ENCODE results near the gene OR5B17. TPM values are rescaled to one million over a fixed set of nuclear protein-coding genes. Genes with fewer than 3 reads are reported as not detected.
"Not testable (repeated sequence)": the region's sequence is repeated elsewhere in the genome, so short reads cannot be mapped to it uniquely, and the experiment has no call there.

Gene OR5B17
- not detected for total RNA-seq

DNA sequence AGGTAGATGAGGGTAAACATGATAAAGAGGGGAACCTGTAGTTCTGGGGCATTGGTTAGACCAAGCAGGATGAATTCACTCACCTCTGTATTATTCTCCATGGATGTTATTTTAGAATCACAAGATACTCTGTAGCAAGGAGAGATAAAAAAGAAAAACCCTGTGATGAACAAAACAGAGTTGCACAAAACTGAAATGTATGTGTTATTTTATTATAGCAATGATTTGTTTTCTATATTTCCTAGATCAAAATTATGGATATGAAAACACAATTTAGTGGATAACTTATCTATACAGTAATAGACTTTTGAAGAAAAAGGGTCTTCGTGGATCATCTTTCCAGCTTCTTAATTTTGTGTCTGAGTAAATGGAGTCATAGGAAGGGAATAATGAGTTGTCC, at the start of gene OR5B17:
Gene OR5B17, minus strand, starts transcription at position 101 of the 400 bp plus-strand sequence. Its CDS starts 0 bp downstream, at position 101.
- Histone ChIP-seq H3K4me1 (ENCODE audit: control insufficient read depth in 3 of 3, insufficient read depth in 3 of 3, low read length in 3 of 3) (no peaks in the 10 kb centered on the region), H3K9me3 (ENCODE audit: control insufficient read depth in 3 of 3, low read length in 3 of 3) (no peaks in the 10 kb centered on the region), H3K27me3 (ENCODE audit: control insufficient read depth in 3 of 3, insufficient read depth in 3 of 3, low read length in 3 of 3) (peaks cover 0 to 2% (median 0%) of the 10 kb centered on the region in 3 donors), H3K4me3 (ENCODE audit: low read length in 3 of 3) (no peak within 1 kb of the TSS), H3K9ac (ENCODE audit: low read depth in 1 of 3, low read length in 3 of 3) (no peak within 1 kb of the TSS), H3K36me3 (ENCODE audit: control insufficient read depth in 3 of 3, insufficient read depth in 3 of 3, low read length in 3 of 3) (no peaks in the 10 kb centered on the region), H3K27ac (ENCODE audit: low read depth, low read length) (no peak within 1 kb of the TSS)

DNA sequence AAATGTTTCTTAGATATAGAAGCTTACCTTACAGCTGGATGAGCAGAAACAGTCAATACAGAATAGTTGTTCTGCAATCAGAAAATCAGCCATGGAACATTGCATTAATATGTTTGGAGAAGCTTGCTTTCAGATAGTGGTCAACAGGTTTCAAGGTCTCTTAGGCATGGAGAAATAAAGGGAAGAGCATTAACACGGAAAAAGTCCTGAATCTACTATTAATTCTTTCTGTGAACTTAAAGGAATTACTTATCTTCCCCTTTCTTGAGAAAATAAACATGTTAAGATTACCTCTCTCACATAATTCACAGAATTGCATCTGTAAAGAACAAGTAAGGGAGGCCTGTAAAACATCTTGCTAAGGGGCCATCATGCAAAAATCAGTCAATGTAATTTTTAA, 47.9 kb upstream of the OR5B17 start, which contains the start of gene OR5B3:
Gene OR5B3, minus strand, starts transcription at position 101 of the 400 bp plus-strand sequence. CDS start 3,465 bp downstream, outside the sequence.
- no peak within 1 kb of the TSS for H3K9ac ChIP-seq (ENCODE audit: low read depth in 1 of 3, low read length in 3 of 3)
- H3K4me1 ChIP-seq (ENCODE audit: control insufficient read depth in 3 of 3, insufficient read depth in 3 of 3, low read length in 3 of 3), result no peaks in the 10 kb centered on the region
- no peaks in the 10 kb centered on the region for H3K36me3 ChIP-seq (ENCODE audit: control insufficient read depth in 3 of 3, insufficient read depth in 3 of 3, low read length in 3 of 3)
- H3K27me3 ChIP-seq (ENCODE audit: control insufficient read depth in 3 of 3, insufficient read depth in 3 of 3, low read length in 3 of 3), result no peaks in the 10 kb centered on the region
- no peak within 1 kb of the TSS for H3K4me3 ChIP-seq (ENCODE audit: low read length in 3 of 3)
- peaks cover 0 to 9% (median 2%) of the 10 kb centered on the region in 3 donors for H3K9me3 ChIP-seq (ENCODE audit: control insufficient read depth in 3 of 3, low read length in 3 of 3)
- no peak within 1 kb of the TSS for H3K27ac ChIP-seq (ENCODE audit: low read depth, low read length)

DNA sequence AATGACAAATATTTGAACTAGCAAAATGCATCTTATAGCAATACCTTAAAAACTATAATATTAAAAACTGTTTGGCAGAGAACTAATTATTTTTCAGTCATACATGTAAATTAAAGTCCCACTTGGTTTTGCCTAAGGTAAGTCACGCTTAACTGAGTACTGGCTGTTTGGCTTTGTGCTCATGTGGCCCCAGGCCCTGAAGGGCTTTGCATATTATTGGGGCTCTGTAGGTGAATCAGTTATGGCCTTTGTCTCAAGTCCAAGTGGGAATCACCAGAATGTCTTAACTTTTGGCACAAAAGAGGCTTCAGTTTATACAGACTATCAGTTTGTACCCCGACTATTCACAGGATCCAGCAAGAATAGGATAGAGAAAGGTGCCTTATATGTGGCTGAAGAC, 40.8 kb upstream of the OR5B17 start:
- not testable (repeated sequence) for H3K9ac ChIP-seq (ENCODE audit: low read depth in 1 of 3, low read length in 3 of 3); H3K4me3 ChIP-seq (ENCODE audit: low read length in 3 of 3); H3K4me1 ChIP-seq (ENCODE audit: control insufficient read depth in 3 of 3, insufficient read depth in 3 of 3, low read length in 3 of 3); H3K27ac ChIP-seq (ENCODE audit: low read depth, low read length); H3K27me3 ChIP-seq (ENCODE audit: control insufficient read depth in 3 of 3, insufficient read depth in 3 of 3, low read length in 3 of 3); H3K36me3 ChIP-seq (ENCODE audit: control insufficient read depth in 3 of 3, insufficient read depth in 3 of 3, low read length in 3 of 3); H3K9me3 ChIP-seq (ENCODE audit: control insufficient read depth in 3 of 3, low read length in 3 of 3)

DNA sequence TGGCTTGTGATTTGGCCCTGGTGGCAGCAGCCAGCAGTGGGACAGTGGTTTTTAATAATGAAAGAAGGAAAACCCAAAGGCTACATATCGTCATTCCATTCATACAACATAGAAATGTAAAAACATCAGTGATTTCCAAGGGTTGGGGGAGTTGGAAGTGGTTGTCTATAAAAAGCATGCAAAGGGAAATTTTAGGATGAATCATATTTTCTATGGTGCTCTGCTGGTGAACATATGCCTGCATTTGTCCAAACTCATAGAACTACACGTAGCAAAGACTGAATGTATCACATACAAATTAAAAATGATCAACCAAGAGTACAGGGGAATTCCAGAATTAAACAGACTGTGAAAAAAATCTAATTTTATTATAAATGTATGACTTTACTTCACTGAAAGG, 36.7 kb upstream of the OR5B17 start:
- Histone ChIP-seq H3K9me3 (ENCODE audit: control insufficient read depth in 3 of 3, low read length in 3 of 3) (peaks cover 0 to 3% (median 3%) of the 10 kb centered on the region in 3 donors), H3K27ac (ENCODE audit: low read depth, low read length) (no peak overlapping the region), H3K4me3 (ENCODE audit: low read length in 3 of 3) (no peak overlapping the region), H3K4me1 (ENCODE audit: control insufficient read depth in 3 of 3, insufficient read depth in 3 of 3, low read length in 3 of 3) (no peaks in the 10 kb centered on the region), H3K27me3 (ENCODE audit: control insufficient read depth in 3 of 3, insufficient read depth in 3 of 3, low read length in 3 of 3) (no peaks in the 10 kb centered on the region), H3K9ac (ENCODE audit: low read depth in 1 of 3, low read length in 3 of 3) (no peak overlapping the region), H3K36me3 (ENCODE audit: control insufficient read depth in 3 of 3, insufficient read depth in 3 of 3, low read length in 3 of 3) (no peaks in the 10 kb centered on the region)

DNA sequence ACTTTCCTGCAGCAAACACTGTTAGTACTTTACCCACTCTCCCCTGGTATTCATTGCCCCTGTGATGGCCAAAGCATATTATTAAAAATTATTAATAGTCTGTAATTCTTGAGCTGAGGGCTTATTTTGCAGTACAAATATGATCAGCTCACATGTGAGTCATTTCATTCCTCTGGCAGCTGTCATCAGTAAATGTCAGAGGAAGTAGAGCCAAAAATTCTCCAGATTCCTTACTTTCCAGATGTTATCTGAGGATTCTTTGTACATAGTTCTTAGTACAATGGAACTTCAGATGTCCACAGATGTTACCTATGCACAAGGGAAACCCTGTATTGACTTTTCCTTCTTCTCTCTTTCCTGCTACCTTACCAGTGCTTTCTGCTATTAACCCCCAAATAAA, 35.3 kb upstream of the OR5B17 start:
- H3K4me1 ChIP-seq (ENCODE audit: control insufficient read depth in 3 of 3, insufficient read depth in 3 of 3, low read length in 3 of 3), result no peaks in the 10 kb centered on the region
- H3K4me3 ChIP-seq (ENCODE audit: low read length in 3 of 3), result no peak overlapping the region
- no peaks in the 10 kb centered on the region for H3K36me3 ChIP-seq (ENCODE audit: control insufficient read depth in 3 of 3, insufficient read depth in 3 of 3, low read length in 3 of 3)
- H3K27me3 ChIP-seq (ENCODE audit: control insufficient read depth in 3 of 3, insufficient read depth in 3 of 3, low read length in 3 of 3), result no peaks in the 10 kb centered on the region
- no peak overlapping the region for H3K27ac ChIP-seq (ENCODE audit: low read depth, low read length)
- no peak overlapping the region for H3K9ac ChIP-seq (ENCODE audit: low read depth in 1 of 3, low read length in 3 of 3)
- peaks cover 0 to 3% (median 3%) of the 10 kb centered on the region in 3 donors for H3K9me3 ChIP-seq (ENCODE audit: control insufficient read depth in 3 of 3, low read length in 3 of 3)

DNA sequence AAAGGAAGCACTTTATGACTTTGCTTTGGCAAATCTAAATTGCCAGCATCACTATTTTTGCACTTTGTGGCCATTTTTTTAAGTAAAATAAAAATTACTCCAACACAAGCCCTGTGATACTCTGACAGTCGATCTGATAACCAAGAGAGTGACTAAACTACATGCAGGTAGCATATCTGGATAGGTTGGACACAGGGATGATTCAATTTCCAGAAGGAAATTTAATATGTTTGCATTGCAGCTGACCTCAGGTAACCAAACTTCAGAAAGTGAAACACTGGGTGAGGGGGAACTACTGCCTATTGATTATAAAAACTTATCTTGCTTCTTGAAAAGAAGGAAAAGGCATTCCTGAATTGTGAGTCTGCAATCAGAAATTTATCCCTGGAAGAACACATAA, 33.9 kb upstream of the OR5B17 start:
- H3K4me3 ChIP-seq (ENCODE audit: low read length in 3 of 3), result no peak overlapping the region
- peaks cover 0 to 3% (median 3%) of the 10 kb centered on the region in 3 donors for H3K9me3 ChIP-seq (ENCODE audit: control insufficient read depth in 3 of 3, low read length in 3 of 3)
- no peak overlapping the region for H3K9ac ChIP-seq (ENCODE audit: low read depth in 1 of 3, low read length in 3 of 3)
- H3K4me1 ChIP-seq (ENCODE audit: control insufficient read depth in 3 of 3, insufficient read depth in 3 of 3, low read length in 3 of 3), result no peaks in the 10 kb centered on the region
- no peaks in the 10 kb centered on the region for H3K36me3 ChIP-seq (ENCODE audit: control insufficient read depth in 3 of 3, insufficient read depth in 3 of 3, low read length in 3 of 3)
- no peaks in the 10 kb centered on the region for H3K27me3 ChIP-seq (ENCODE audit: control insufficient read depth in 3 of 3, insufficient read depth in 3 of 3, low read length in 3 of 3)
- no peak overlapping the region for H3K27ac ChIP-seq (ENCODE audit: low read depth, low read length)

DNA sequence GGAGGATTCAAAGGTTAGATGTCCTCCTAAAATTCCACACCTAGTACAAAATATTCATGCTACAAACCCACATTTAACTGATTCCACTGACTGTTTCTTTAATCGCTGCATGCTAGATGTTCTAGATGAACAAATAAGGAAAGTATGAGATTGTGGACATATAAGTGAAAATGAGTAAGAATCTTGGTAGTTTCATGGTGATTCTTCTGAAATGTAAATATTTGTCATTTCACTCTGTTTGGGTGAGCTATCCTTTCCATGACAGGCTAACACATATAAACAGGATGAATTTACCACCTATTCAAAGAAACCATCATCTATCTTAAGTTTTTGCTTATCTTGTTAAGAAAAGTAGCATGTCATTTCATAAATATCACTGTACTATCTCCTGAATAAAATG, 33.0 kb upstream of the OR5B17 start:
- Histone ChIP-seq H3K4me3 (ENCODE audit: low read length in 3 of 3) (no peak overlapping the region), H3K9me3 (ENCODE audit: control insufficient read depth in 3 of 3, low read length in 3 of 3) (peaks cover 0 to 3% (median 3%) of the 10 kb centered on the region in 3 donors), H3K4me1 (ENCODE audit: control insufficient read depth in 3 of 3, insufficient read depth in 3 of 3, low read length in 3 of 3) (no peaks in the 10 kb centered on the region), H3K27ac (ENCODE audit: low read depth, low read length) (no peak overlapping the region), H3K9ac (ENCODE audit: low read depth in 1 of 3, low read length in 3 of 3) (no peak overlapping the region), H3K27me3 (ENCODE audit: control insufficient read depth in 3 of 3, insufficient read depth in 3 of 3, low read length in 3 of 3) (no peaks in the 10 kb centered on the region), H3K36me3 (ENCODE audit: control insufficient read depth in 3 of 3, insufficient read depth in 3 of 3, low read length in 3 of 3) (no peaks in the 10 kb centered on the region)

DNA sequence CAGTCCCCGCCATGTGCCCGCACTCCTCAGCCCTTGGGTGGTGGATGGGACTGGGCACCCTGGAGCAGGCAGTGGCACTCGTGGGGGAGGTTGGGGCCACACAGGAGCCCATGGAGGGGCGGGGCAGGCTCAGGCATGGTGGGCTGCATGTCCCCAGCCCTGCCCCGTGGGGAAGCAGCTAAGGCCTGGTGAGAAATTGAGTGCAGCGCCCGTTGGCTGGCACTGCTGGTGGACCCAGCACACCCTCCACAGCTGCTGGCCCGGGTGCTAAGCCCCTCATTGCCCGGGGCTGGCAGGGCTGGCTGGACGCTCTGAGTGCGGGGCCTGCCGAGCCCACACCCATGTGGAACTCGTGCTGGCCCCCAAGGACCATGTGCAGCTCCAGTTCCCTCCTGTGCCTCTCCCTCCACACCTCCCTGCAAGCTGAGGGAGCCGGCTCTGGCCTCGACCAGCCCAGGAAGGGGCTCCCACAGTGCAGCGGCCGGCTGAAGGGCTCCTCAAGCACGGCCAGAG, 31.7 kb upstream of the OR5B17 start:
- Histone ChIP-seq H3K9me3 (ENCODE audit: control insufficient read depth in 3 of 3, low read length in 3 of 3) (peaks cover 0 to 3% (median 3%) of the 10 kb centered on the region in 3 donors), H3K36me3 (ENCODE audit: control insufficient read depth in 3 of 3, insufficient read depth in 3 of 3, low read length in 3 of 3) (no peaks in the 10 kb centered on the region), H3K27me3 (ENCODE audit: control insufficient read depth in 3 of 3, insufficient read depth in 3 of 3, low read length in 3 of 3) (no peaks in the 10 kb centered on the region), H3K9ac (ENCODE audit: low read depth in 1 of 3, low read length in 3 of 3) (no peak overlapping the region), H3K4me1 (ENCODE audit: control insufficient read depth in 3 of 3, insufficient read depth in 3 of 3, low read length in 3 of 3) (no peaks in the 10 kb centered on the region), H3K4me3 (ENCODE audit: low read length in 3 of 3) (no peak overlapping the region), H3K27ac (ENCODE audit: low read depth, low read length) (no peak overlapping the region)

DNA sequence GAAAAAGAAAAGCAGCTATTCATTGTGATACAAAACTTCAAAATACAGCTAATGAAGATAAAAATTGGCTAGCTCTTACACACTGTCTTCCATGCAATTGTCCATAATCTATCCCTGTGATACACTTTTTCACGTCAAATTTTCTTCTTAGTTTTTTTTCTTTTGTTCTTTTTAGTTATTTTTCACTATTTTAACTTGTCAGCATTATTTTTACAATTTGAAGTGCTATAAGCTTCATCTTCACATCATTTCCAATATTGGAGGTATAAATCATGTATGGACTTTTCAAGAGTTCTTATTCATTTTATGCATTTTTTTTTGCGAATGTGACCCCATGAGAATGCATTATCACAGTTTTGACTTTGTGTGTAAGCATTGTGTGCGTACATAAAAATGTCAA, 4.1 kb downstream of the OR5B17 start:
- Histone ChIP-seq H3K4me3 (ENCODE audit: low read length in 3 of 3) (no peak overlapping the region), H3K27ac (ENCODE audit: low read depth, low read length) (no peak overlapping the region), H3K27me3 (ENCODE audit: control insufficient read depth in 3 of 3, insufficient read depth in 3 of 3, low read length in 3 of 3) (peaks cover 0 to 2% (median 0%) of the 10 kb centered on the region in 3 donors), H3K36me3 (ENCODE audit: control insufficient read depth in 3 of 3, insufficient read depth in 3 of 3, low read length in 3 of 3) (no peaks in the 10 kb centered on the region), H3K9me3 (ENCODE audit: control insufficient read depth in 3 of 3, low read length in 3 of 3) (no peaks in the 10 kb centered on the region), H3K4me1 (ENCODE audit: control insufficient read depth in 3 of 3, insufficient read depth in 3 of 3, low read length in 3 of 3) (no peaks in the 10 kb centered on the region), H3K9ac (ENCODE audit: low read depth in 1 of 3, low read length in 3 of 3) (no peak overlapping the region)

DNA sequence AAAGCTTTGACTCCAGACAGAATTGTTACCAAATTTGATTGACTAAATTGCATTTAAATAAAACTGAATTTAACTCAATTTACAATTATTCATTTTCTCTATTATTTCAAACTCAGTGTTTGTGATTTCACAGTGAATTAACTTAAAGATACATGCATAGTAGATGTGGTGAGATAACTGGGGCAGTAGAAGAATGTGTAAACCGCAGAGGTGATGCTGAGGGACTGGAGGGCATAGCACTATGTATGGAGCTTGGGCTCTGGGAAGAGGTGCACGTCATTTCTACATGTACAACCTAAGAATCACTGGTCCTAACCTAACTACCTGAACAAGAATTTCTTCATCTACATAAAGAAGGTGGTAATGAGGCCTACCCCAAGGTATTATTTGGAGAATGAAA, 13.7 kb downstream of the OR5B17 start:
- Histone ChIP-seq H3K4me1 (ENCODE audit: control insufficient read depth in 3 of 3, insufficient read depth in 3 of 3, low read length in 3 of 3) (no peaks in the 10 kb centered on the region), H3K9ac (ENCODE audit: low read depth in 1 of 3, low read length in 3 of 3) (no peak overlapping the region), H3K27me3 (ENCODE audit: control insufficient read depth in 3 of 3, insufficient read depth in 3 of 3, low read length in 3 of 3) (no peaks in the 10 kb centered on the region), H3K36me3 (ENCODE audit: control insufficient read depth in 3 of 3, insufficient read depth in 3 of 3, low read length in 3 of 3) (no peaks in the 10 kb centered on the region), H3K9me3 (ENCODE audit: control insufficient read depth in 3 of 3, low read length in 3 of 3) (peaks cover 0 to 2% (median 0%) of the 10 kb centered on the region in 3 donors), H3K27ac (ENCODE audit: low read depth, low read length) (no peak overlapping the region), H3K4me3 (ENCODE audit: low read length in 3 of 3) (no peak overlapping the region)

Data from skeletal muscle tissue (tissue), 4 donors.